WTC11 (cell line): ENCODE results near the gene NATD1. TPM values are rescaled to one million over a fixed set of nuclear protein-coding genes. Genes with fewer than 3 reads are reported as not detected.
A peak's percentile ranks its signal among the peaks of the same experiment; 100 is the strongest.

Source experiments
- AFF4 ChIP-seq: sonication (generic); formaldehyde crosslinking; IDR thresholded peaks from 2 replicates; pipeline ENCODE4 v1.8.1; 2023; ENCODE audit warnings: mild to moderate bottlenecking, missing genetic modification reagents, borderline replicate concordance
- ATF6 ChIP-seq: sonication (generic); formaldehyde crosslinking; IDR thresholded peaks from 2 replicates; pipeline ENCODE4 v1.8.1; 2023; ENCODE audit warnings: mild to moderate bottlenecking, missing genetic modification reagents
- CREM ChIP-seq: sonication (generic); formaldehyde crosslinking; IDR thresholded peaks from 2 replicates; pipeline ENCODE4 v1.8.1; 2022; ENCODE audit warnings: mild to moderate bottlenecking, missing genetic modification reagents, moderate library complexity
- FOXP4 ChIP-seq: sonication (generic); formaldehyde crosslinking; IDR thresholded peaks from 2 replicates; pipeline ENCODE4 v1.8.0; 2022; ENCODE audit warnings: mild to moderate bottlenecking, missing genetic modification reagents
- JAZF1 ChIP-seq: fragments of 250-450 bp; sonication (Bioruptor Pico); IDR thresholded peaks from 2 replicates; pipeline ENCODE4 v1.9.0; 2021; ENCODE audit warnings: moderate library complexity, mild to moderate bottlenecking, inconsistent platforms
- NFATC4 ChIP-seq: fragments of 250-450 bp; sonication (Bioruptor Pico); IDR thresholded peaks from 2 replicates; pipeline ENCODE4 v1.9.0; 2021; ENCODE audit warnings: mild to moderate bottlenecking
- NFYB ChIP-seq: sonication (generic); formaldehyde crosslinking; conservative IDR thresholded peaks from 2 replicates; pipeline ENCODE4 v1.8.0; 2022; ENCODE audit warnings: low read depth, missing genetic modification reagents
- TEAD1 ChIP-seq: sonication (generic); formaldehyde crosslinking; IDR thresholded peaks from 2 replicates; pipeline ENCODE4 v1.8.0; 2022; ENCODE audit warnings: mild to moderate bottlenecking, missing genetic modification reagents
- USF2 ChIP-seq: sonication (generic); formaldehyde crosslinking; IDR thresholded peaks from 2 replicates; pipeline ENCODE4 v1.8.1; 2023; ENCODE audit warnings: mild to moderate bottlenecking, missing genetic modification reagents, moderate library complexity
- ZBTB21 ChIP-seq: sonication (generic); formaldehyde crosslinking; IDR thresholded peaks from 2 replicates; pipeline ENCODE4 v1.8.1; 2023; ENCODE audit warnings: mild to moderate bottlenecking, missing genetic modification reagents, borderline replicate concordance
- ZBTB43 ChIP-seq: sonication (generic); formaldehyde crosslinking; IDR thresholded peaks from 2 replicates; pipeline ENCODE4 v1.8.1; 2023; ENCODE audit warnings: mild to moderate bottlenecking, missing genetic modification reagents
- ZNF232 ChIP-seq: sonication (generic); formaldehyde crosslinking; IDR thresholded peaks from 2 replicates; pipeline ENCODE4 v1.8.0; 2022; ENCODE audit warnings: mild to moderate bottlenecking, missing genetic modification reagents
- ZNF281 ChIP-seq: sonication (generic); formaldehyde crosslinking; IDR thresholded peaks from 2 replicates; pipeline ENCODE4 v1.8.0; 2023; ENCODE audit warnings: mild to moderate bottlenecking, missing genetic modification reagents
- ZNF416 ChIP-seq: fragments of 250-450 bp; sonication (Bioruptor Pico); IDR thresholded peaks from 2 replicates; pipeline ENCODE4 v1.9.0; 2021; ENCODE audit warnings: mild to moderate bottlenecking, inconsistent platforms
- ZSCAN18 ChIP-seq: fragments of 250-450 bp; sonication (Bioruptor Pico); IDR thresholded peaks from 2 replicates; pipeline ENCODE4 v2.1.2; 2022; ENCODE audit warnings: mild to moderate bottlenecking, moderate library complexity
- total RNA-seq: library from RNA; stranded (reverse); gene quantifications from 3 replicates; pipeline ENCODE4 v1.2.3, GENCODE V29; 2021

NATD1 gene
- total RNA-seq, 1 experiment from 2014 or later: 10.1 TPM

GRCh38 chr17:21280081-21280518 is 26.9 kb upstream of the NATD1 start (continued):
- TF ChIP-seq CREM (CRISPR knock-in tag): no peak
- no peak for TF ChIP-seq JAZF1 (CRISPR knock-in tag)
- TF ChIP-seq ZNF232 (CRISPR knock-in tag): no peak; the same call in 1 of the 2 replicates
- TF ChIP-seq NFATC4 (CRISPR knock-in tag): no peak
- TF ChIP-seq USF2 (CRISPR knock-in tag): peak; percentile 40
- TF ChIP-seq AFF4 (CRISPR knock-in tag): no peak
- TF ChIP-seq NFYB (CRISPR knock-in tag): no peak
- TF ChIP-seq ZBTB43 (CRISPR knock-in tag): 0 out of 2 replicates have a peak, but pooled peaks have one; percentile 38
- 0 out of 2 replicates have a peak, but pooled peaks have one; percentile 65 for TF ChIP-seq FOXP4 (CRISPR knock-in tag)
- no peak for TF ChIP-seq ATF6 (CRISPR knock-in tag)
- no peak for TF ChIP-seq ZNF416 (CRISPR knock-in tag)
- no peak for TF ChIP-seq ZBTB21 (CRISPR knock-in tag)
- TF ChIP-seq TEAD1 (CRISPR knock-in tag): no peak
- no peak for TF ChIP-seq ZSCAN18 (CRISPR knock-in tag)
- no peak for TF ChIP-seq ZNF281 (CRISPR knock-in tag)
